ENCODE data around the gene PRAME. TPM values are rescaled to one million over a fixed set of nuclear protein-coding genes. Genes with fewer than 3 reads are reported as not detected.
"Not testable (repeated sequence)": the region's sequence is repeated elsewhere in the genome, so short reads cannot be mapped to it uniquely, and the experiment has no call there.

The PRAME gene
- 3.6 and 5.3 TPM in 2 replicates for total RNA-seq

DNA sequence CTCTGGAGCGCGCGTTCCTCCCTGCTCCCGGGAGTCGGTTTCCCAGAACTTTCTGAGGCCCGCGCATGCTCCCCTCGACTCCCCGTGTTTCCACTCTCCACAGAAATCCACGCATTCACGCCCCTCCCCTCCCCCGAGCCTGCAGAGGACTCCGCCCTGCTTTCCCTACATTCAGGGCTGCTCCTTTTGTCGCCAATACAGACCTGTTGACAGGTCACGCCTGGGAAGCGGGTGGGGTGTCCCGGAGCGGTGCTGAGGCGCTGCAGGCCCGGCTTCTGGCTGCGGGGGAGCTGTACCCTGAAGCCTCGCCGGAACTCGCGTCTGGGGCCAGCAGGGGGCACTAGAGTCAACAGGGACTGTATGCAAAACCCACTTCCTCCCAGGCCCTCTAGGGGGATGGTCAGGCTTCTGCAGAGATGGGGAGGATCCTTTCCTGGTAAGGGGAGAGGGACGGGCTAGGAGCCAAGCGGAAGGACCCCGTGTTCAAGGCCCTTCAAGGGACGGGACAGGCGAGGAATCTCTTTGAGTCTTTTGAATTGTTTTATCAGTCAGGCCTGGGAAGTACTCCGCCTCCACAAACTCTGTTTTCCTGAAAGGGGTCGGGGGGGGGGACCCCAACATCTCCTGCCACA, at the start of gene PRAME:
Gene PRAME, minus strand, starts transcription at position 294 of the 632 bp plus-strand sequence. CDS start 2,433 bp downstream, outside the sequence.
- peak; percentile 44 for DNase-seq (ENCODE audit: low read depth)

GRCh38 chr22:22608022-22608421, 49.0 kb upstream of the PRAME start:
- not testable (repeated sequence) for DNase-seq (ENCODE audit: low read depth)

GRCh38 chr22:22605074-22605404, 46.0 kb upstream of the PRAME start:
- no peak for DNase-seq (ENCODE audit: low read depth)

GRCh38 chr22:22604326-22605073, 45.4 kb upstream of the PRAME start:
- DNase-seq (ENCODE audit: low read depth), result no peak

GRCh38 chr22:22603470-22603947, 44.4 kb upstream of the PRAME start:
- DNase-seq (ENCODE audit: low read depth), result no peak

GRCh38 chr22:22600531-22601261, 41.6 kb upstream of the PRAME start:
- DNase-seq (ENCODE audit: low read depth), result no peak

GRCh38 chr22:22599248-22599647, 40.2 kb upstream of the PRAME start:
- no peak for DNase-seq (ENCODE audit: low read depth)

DNA sequence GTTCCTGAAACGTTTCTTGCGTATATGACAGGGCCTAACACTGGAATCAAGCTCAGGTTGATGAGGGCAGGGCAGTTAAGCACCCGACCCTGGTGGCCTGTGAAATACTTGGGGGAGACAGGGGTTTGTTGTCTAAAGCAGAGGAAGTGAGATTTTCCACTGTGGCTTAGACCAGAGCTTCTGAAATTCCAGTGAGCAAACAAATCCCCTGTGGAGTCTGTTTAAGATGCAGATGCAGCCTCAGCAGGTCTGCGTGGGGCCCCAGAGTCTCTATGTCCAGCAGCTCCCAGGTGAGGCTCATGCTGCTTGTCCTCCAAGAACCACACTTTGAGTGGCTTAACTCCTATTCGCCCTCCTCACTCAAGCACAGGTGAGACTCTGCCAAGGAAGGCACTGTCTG, 39.1 kb upstream of the PRAME start:
- DNase-seq (ENCODE audit: low read depth), result no peak

DNA sequence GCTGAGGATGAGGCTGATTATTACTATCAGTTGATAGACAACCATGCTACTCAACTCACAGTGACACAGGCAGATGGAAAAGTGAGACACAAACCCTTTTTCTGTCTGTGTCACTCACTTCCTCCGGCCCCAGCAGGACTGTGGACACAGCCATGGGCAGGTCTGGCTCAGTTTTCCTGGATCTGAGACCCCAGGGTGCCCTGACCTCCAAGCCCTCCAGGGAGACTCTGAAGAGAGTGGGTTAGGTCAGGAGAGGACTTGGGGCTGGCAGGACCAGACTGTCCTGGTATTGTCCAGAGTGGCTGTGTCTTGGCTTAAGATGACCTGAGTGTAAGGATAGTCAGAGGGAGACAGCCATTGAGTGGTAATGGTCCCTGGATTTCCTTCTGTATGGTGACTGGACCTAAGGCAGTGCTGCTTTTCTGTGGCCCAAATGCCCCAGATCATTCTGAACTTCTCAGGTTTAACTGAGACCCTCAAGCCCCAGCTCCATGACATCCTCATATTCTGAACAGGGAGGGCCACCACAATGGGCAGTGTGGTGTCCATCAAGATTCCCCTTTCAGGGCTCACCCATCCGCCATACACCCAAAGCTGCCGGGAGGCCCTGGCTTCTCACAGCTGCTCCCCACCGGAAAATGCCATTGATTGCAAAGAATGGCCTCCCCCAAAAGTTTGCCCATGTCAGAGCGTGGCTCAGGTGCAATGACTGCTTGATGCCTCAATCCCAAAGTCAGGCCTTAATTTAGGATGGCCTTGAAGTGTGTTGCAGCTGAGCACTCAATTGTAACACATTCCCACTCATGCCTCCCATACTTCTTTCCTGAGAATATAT, 36.2 kb upstream of the PRAME start:
- DNase-seq (ENCODE audit: low read depth), result no peak

- peak; percentile 66 for DNase-seq (ENCODE audit: low read depth)
These were observed 35.0 kb upstream of the PRAME start for GRCh38 chr22:22593964-22594656.

DNA sequence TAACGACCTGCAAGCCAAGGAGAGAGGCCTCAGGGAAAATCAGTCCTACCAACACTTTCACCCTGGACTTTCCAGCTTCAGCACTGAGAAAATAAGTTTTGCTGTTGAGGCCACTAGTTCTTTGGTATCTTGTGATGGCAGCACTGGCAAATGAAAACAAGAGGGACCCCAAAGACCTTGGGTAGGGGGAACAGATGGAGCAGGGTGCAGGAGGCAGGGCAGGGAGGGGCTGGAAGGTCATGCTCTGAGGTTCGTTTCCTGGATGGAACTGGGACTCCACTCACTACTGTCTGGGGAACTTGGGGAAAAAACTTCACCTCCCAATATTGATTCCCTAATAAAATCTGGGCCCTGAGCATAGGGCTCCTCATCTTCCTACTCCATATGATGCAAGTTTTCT, 34.2 kb upstream of the PRAME start:
- no peak for DNase-seq (ENCODE audit: low read depth)

- peak; percentile 42 for DNase-seq (ENCODE audit: low read depth)
These were observed 32.6 kb upstream of the PRAME start for GRCh38 chr22:22591348-22592299.

GRCh38 chr22:22590136-22590891, 31.2 kb upstream of the PRAME start:
- no peak for DNase-seq (ENCODE audit: low read depth)

DNA sequence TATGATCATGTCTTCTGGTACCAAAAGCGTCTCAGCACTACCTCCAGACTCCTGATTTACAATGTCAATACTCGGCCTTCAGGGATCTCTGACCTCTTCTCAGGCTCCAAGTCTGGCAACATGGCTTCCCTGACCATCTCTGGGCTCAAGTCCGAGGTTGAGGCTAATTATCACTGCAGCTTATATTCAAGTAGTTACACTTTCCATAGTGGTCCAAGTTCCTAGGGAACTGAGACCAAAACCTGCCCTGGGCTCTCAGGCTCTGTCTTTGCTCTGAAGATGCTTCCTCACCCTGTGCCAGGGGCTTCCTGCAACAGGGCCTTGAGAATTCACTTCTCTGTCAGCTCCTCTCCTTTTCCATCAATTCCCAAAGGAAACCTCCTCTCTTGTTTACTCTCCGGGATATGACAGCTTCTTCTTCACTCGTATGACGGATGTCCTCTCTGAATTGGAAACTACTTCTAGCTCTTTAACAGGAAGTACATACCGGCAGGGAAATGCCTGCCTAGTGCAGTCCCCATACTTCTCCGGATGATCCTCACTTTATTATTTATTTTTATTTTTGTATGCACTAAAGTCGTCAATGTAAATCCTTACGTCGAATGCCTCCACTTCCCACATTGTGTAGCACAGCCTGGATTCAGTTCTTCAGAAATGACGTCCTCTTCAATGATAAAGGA, 29.6 kb upstream of the PRAME start:
- no peak for DNase-seq (ENCODE audit: low read depth)

DNA sequence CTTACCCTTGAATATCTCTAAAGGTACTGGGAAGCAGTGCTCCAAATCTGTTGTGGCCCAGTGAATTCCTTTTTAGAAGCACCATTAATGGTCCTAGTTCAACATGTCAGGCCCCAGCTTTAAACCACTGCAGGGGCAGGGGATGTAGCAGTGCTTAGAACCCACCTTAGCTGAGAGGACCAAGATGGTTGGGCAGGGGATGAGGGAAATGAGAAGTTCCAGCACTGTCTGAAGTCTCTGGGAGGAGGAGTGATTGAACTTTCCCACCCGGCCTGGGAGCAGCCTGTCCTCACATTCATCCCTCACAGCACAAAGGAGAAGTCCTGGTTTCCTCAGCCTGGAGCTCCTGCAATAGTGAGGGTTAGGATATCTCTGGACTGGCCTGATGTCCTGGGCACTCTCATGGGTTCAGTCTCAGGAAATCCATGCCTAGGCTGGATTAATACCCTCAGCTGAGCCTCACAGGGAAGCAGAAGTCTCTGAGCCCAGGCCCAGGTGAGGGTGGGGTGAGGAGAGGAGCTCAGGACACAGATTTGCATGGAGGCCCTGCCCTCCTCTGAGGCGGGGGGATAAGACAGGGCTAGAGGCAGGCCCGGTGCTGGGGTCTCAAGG, 28.6 kb upstream of the PRAME start:
- DNase-seq (ENCODE audit: low read depth), result no peak

DNA sequence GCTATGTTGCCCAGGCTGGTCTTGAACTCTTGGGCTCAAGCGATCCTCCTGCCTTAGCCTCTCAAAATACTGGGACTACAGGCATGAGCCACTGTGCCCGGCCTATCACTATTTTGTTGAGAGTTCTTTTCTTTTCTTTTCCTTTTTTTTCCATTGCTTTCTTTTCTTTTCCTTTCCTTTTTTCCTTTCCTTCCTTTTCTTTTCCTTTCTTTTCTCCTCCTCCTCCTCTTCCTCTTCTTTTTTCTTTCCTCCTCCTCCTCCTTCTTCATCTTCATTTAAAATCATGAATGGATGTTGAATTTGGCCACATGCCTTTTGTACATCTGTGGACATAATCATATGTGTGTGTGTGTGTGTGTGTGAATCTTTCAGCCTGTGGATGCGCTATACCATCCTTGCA, 25.7 kb upstream of the PRAME start:
- DNase-seq (ENCODE audit: low read depth), result no peak

DNA sequence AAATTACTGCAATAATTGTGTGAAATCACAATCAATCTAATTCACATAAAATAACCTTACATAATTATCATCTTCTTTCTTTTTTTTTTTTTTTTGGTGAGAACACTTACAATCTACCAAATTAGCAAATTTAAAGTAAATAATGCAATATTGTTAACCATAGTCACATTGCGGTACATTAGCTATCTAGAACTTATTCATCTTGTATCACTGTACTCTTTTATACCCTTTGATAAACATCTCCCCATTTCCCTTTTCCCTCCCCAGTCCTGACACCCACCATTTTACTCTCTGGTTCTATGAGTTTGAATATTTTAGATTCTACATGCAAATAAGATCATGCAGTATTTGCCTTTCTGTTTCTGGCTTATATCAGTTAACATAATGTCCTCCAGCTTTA, 24.0 kb upstream of the PRAME start:
- DNase-seq (ENCODE audit: low read depth), result no peak

DNA sequence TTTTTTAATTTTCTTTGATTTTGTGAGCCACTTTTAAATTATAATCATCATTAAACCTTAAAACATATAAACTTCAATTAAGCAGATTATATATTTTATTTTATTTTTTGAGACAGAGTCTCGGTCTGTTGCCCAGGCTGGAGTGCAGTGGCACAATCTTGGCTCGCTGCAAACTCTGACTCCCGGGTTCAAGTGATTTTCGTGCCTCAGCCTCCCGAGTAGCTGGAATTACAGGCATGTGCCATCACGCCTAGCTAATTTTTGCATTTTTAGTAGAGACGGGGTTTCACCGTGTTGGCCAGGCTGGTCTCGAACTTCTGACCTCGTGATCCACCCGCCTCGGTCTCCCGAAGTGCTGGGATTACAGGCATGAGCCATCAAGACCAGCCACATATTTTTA, 22.5 kb upstream of the PRAME start:
- DNase-seq (ENCODE audit: low read depth), result not testable (repeated sequence)
